Spleen (tissue), 7 donors: ENCODE data around the gene TTI1.

Source experiments
- POLR2A ChIP-seq, 3 donors: fragments of 450-650 bp; IDR thresholded peaks; one replicate each; pipeline ENCODE4 v1.5.1; 2017; ENCODE audit warnings: antibody characterized with exemption in 3 of 3, mild to moderate bottlenecking in 1 of 3
- POLR2AphosphoS5 ChIP-seq, 3 donors: sonication (generic); formaldehyde crosslinking; IDR thresholded peaks; one replicate each; pipeline ENCODE4 v1.5.1; 2017; ENCODE audit warnings: antibody characterized with exemption in 3 of 3
- TF ChIP-seq, protein P1 (sequence below), 11 experiments: fragments of 200-600 bp in 7 of 11; fragments of 450-650 bp in 4 of 11; sonication (generic) in 4 of 11; IDR thresholded peaks in 8 of 11; conservative IDR thresholded peaks in 3 of 11; 1 replicate in 7 of 11; 2 replicates in 4 of 11; pipeline versions ENCODE4 v1.4.0 to v1.8.0; 2016 to 2021; ENCODE audit warnings: antibody characterized with exemption in 11 of 11, inconsistent platforms in 4 of 11, mild to moderate bottlenecking in 1 of 11
- donor health status: DM: no; HTN: no; CAD: no; lungs with moderate emphysema.
- donor health status: DM: no; HTN: no; CAD: no.
- donor health status: DM: no; HTN: no; CAD: no.

DNA sequence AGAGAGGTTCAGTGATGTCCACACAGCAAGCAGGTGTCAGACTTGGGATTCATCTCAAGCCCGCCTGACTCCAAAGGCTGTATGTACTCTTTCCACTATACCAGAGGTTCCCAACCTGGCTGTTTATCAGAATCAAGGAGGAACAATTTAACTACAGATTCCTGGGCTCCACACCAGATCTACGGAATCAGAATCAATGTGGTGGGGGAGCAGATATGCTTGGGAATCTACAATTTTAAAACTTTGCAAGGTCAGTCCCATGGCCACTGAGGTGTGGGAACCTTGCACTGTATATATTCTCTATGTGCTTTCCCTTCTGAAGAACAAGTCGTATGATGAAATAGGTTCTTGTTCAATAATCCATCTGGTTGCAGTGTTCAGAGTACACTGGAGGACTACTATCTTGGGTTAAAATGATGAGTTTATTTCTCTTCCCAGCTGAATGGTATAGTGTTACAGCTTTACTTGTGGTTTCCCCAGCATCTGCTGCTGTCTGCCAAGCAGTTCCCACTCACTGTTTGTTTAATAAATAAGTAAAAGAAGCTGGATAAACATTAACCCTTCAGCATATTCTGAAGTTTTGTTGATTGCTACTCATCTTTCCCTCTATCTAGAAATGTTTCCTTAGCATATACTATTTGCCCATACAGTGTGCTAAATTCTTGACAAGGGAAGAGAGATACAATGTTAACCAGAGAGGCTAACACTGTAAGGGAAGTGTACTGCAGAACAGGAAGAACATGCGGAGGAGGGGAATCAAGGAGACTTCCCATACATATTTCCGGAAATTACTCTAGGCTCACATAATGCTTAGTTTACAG lies 9.9 kb downstream of the TTI1 start:
- TF ChIP-seq, protein P1, sequence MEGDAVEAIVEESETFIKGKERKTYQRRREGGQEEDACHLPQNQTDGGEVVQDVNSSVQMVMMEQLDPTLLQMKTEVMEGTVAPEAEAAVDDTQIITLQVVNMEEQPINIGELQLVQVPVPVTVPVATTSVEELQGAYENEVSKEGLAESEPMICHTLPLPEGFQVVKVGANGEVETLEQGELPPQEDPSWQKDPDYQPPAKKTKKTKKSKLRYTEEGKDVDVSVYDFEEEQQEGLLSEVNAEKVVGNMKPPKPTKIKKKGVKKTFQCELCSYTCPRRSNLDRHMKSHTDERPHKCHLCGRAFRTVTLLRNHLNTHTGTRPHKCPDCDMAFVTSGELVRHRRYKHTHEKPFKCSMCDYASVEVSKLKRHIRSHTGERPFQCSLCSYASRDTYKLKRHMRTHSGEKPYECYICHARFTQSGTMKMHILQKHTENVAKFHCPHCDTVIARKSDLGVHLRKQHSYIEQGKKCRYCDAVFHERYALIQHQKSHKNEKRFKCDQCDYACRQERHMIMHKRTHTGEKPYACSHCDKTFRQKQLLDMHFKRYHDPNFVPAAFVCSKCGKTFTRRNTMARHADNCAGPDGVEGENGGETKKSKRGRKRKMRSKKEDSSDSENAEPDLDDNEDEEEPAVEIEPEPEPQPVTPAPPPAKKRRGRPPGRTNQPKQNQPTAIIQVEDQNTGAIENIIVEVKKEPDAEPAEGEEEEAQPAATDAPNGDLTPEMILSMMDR (IDR thresholded peaks at IDR 0.05 in 8 of 11, conservative IDR thresholded peaks at IDR 0.05 in 3 of 11), result no peak
- TF ChIP-seq POLR2AphosphoS5 (IDR thresholded peaks at IDR 0.05), result no peak
- no peak for TF ChIP-seq POLR2A (IDR thresholded peaks at IDR 0.05)
